WI38 (cell line): ENCODE data around the gene CLMP.

Experiments
- H3K4me3 ChIP-seq: 2 replicates; pipeline ENCODE4 v1.5.1; 2011; ENCODE audit warnings: low read depth, mild to moderate bottlenecking, control low read depth, low read length
- TF ChIP-seq, protein P1 (sequence below): IDR thresholded peaks from 2 replicates; pipeline ENCODE4 v1.5.1; 2012; ENCODE audit warnings: low read depth, mild to moderate bottlenecking, control low read depth, low read length

CLMP gene

DNA sequence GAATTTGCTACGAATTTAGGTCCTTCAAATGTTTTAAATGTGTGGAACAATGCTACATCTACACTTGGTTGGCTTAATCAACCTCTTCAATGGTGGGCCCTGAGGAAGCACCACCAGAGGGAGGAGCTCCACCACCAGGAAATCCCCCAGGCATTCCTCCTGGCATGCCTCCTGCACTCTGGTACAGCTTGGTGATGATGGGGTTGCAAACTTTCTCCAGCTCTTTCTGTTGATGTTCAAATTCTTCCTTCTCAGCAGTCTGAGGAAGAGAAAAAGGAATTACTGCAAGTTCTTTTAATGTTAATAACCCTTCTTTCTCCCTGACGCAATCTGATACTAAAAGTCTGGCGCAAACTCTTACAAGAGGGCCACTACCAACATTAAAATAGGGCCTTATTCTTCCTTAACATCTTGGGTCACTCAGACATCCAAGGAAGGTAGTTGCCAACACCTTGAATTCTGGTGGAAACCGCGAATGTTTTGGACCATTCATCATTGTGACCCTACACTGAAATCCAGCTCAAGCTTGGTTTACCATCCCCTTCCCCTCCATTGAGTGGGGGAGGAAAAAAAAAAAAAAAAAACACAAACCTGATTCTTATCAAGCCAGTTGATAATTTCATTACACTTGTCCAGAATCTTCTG, 137.3 kb downstream of the CLMP start:
- H3K4me3 ChIP-seq: no peak overlapping the region; the same call in 1 of the 2 replicates
- TF ChIP-seq, protein P1, sequence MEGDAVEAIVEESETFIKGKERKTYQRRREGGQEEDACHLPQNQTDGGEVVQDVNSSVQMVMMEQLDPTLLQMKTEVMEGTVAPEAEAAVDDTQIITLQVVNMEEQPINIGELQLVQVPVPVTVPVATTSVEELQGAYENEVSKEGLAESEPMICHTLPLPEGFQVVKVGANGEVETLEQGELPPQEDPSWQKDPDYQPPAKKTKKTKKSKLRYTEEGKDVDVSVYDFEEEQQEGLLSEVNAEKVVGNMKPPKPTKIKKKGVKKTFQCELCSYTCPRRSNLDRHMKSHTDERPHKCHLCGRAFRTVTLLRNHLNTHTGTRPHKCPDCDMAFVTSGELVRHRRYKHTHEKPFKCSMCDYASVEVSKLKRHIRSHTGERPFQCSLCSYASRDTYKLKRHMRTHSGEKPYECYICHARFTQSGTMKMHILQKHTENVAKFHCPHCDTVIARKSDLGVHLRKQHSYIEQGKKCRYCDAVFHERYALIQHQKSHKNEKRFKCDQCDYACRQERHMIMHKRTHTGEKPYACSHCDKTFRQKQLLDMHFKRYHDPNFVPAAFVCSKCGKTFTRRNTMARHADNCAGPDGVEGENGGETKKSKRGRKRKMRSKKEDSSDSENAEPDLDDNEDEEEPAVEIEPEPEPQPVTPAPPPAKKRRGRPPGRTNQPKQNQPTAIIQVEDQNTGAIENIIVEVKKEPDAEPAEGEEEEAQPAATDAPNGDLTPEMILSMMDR: no peak

DNA sequence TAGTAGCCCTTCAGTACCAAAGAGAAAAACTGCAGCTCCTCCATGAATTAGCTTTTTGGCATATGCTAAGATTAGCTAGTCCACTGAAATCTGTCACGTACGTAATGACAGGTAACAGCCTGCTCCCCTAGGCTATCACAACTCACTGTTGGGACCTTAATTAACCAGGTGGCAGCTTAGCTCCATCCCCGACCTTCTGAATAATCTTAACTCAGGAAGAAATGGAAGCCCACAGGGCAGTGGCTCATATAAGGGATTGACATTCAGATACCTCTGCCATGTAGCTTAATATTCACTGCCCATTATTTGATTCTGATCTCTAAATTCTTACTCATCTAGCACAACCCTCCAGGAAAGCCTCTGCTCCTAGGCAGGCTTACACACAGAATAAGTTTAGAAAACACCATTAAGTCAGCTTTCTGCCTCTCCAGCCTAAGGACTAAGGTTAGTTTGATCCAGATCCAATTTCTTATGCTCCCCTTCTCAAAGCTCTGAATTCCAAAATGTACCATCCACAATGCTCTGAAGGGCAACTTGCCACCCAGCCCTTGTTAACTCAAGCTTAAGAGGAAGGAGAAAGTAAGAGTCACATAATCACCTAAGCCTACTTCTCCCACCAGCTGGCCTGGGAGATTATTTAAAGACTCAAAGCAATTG, 138.1 kb downstream of the CLMP start:
- TF ChIP-seq, protein P1: no peak
- H3K4me3 ChIP-seq: no peak overlapping the region

DNA sequence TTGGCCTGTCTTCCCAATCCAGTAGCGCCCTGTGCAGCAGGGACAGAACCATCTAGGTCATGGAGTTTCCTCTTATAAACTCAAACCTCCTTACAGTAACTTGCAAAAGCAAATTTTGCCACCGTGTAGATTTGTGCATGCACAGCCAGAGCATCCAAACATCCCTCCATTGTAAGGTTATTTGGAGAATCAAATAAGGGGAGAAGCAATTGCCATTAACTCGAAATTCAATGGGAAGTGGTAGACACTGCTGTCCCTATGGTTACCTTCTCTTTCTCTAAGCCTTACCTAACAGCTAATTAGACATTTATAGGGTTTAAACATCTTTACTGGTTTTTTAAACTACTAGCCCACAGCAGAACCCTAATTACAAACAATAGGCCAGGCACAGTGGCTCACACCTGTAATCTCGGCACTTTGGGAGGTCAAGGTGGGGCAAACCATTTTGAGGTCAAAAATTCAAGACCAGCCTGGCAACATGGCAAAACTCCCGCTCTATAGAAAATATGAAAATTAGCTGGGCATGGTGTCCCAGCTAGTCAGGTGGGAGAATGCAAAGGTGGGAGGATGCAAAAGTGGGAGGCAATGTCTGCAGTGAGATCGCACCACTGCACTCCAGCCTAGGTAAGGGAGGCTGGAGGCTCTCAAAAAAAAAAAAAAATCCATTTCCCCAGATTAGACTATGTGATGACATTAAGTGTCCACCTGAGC, 139.7 kb downstream of the CLMP start:
- no peak overlapping the region for H3K4me3 ChIP-seq
- TF ChIP-seq, protein P1: no peak

DNA sequence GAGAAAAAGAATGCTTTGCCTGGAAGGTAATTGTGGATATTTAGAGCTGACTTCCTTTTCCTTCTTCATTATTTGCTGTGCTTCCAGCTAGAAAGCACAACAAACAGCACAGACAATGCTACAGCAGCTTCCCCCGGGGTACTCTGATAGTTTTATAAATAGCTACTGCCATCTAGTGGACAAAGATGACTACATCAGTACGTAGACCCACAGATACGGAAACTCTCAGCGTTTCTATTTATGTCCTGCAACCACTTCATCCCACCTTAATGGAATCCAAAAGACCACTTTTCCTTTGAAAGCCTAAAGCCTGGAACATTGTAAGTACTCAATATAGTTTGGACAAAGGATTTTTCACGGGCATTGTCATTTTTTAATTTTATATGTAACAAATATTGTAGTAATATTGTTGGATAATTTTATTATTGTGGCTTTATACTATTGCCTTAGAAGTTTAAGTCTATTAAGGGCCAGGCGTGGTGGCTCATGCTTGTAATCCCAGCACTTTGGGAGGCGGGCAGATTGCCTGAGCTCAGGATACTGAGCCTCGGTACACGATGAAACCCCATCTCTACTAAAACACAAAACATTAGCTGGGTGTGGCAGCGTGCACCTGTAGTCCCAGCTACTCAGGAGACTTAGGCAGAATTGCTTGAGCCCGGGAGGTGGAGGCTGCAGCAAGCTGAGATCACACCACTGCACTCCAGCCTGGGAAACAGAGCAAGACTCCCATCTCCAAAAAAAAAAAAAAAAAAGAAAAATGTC, 140.6 kb downstream of the CLMP start:
- H3K4me3 ChIP-seq: no peak overlapping the region

DNA sequence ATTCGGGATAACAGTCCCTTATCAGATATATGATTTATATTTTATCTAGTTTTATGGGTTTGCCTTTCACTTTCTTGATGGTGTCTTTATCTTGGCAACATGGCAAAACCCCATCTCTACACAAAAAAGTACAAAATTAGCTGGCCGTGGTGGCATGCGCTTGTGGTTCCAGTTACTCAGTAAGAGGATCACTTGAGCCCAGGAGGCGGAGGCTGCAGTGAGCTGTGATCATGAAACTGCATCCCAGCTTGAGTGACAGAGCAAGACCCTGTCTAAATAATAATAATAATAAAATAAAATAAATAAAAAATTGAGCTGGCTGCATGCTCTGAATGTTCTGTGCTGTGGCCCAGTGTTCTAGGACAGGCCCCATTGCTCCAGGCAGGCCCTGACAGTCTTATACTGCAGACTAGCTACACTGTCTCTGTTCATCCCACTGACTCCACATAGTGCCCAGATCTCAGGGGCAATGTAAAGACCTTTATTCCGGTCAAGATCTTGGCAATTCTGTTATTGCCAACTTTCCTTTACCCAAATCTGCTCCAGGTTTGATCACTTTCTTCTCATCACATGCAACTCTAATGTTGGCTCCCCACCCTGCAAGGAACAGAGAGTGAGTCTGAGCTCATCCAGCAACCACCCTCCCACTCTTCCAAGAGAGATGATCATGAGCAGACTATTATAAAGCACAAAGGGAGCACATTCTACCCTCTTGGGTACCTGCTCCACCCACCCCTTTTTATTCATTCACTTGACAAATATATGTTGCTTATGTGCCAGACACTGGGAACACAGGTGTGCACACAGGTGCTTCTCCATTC, 141.9 kb downstream of the CLMP start:
- H3K4me3 ChIP-seq: no peak overlapping the region
- TF ChIP-seq, protein P1: no peak

More for the DNA sequence above, 140.6 kb downstream of the CLMP start:
- TF ChIP-seq, protein P1: peak; percentile 43

DNA sequence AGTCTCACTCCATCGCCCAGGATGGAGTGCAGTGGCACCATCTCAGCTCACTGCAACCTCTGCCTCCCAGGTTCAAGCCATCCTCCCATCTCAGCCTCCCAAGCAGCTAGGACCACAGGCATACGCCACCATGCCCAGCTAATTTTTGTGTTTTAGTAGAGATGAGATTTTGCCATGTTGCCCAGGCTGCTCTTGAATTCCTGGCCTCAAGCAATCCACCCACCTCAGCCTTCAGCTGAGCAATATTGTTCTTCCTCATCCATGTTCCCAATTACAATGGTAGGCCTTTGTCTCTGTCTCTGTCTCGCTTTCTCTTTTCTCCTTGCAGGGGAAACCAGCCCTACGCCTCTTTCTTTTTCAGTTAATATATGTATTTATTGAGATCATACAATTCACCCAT, 143.4 kb downstream of the CLMP start:
- TF ChIP-seq, protein P1: no peak
- no peak overlapping the region for H3K4me3 ChIP-seq
